ENCODE results near the gene NR2F1-AS1.
"Not testable (repeated sequence)": the region's sequence is repeated elsewhere in the genome, so short reads cannot be mapped to it uniquely, and the experiment has no call there.

The NR2F1-AS1 gene

DNA sequence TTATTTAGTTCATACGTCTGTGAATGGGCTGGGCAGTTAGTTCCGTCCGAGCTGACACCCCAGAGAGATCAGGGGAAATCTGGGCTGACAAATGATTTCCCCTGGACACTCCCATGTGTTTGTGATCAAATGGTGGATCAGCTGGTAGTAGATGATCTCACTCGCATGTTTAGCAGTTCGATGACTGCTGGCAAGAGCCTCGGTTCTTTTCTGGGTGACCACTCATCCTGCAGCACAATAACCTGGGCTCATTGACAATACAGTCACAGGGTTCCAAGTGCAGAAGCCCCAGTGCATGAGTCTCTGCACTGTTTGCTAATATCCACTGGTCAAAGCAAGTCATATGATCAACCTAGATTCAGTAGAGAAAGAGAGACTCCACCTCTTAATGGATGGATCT lies 155.9 kb downstream of the NR2F1-AS1 start:
- ATAC-seq: no peak

DNA sequence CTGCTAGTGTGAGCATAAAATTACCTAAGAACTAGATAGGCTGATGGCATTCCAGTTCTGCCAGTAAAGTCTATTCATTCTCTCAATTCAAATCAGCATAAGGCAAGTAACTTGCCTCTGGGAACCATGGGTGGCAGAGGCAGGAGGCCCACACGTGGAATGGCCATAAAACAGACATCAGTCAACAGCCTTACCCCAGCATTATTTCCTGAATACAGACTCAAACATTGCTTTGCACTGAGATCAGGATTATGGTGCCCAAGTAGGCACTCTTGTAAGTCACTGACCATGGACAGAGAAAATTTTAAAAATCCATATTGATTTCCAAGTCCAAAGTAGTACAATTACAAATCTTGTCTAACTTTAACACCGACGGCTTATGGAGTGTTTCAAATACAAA lies 157.7 kb downstream of the NR2F1-AS1 start:
- no peak for ATAC-seq

DNA sequence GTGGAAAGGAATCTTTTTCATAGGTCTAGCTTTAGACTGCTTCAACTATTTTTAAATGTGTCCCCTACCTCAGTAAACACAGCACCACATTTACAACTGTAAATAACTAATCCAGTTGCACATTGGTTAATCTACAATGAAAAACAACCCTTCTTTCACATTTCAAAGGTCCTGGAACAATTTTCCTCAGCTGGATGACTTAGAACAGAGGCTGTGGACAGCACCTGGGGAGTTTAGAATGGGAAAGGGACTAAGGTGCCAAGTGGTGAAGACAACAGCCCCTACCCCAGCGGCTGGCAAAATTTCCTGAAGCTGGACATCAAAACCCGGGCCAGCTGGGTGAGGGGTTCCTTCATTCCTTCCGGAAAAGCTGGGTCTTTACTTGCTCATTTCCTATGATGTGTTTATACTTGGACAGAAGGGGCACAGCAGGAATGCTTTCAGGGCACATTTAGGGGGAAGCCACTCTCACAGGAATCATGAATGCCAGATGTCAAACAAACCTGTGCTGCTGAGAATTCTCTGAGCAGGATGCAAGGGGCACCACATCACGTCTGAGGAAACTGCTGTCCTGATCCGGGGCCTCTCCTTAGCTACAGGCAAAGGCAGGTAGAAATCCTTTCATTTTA lies 158.3 kb downstream of the NR2F1-AS1 start:
- no peak for ATAC-seq

DNA sequence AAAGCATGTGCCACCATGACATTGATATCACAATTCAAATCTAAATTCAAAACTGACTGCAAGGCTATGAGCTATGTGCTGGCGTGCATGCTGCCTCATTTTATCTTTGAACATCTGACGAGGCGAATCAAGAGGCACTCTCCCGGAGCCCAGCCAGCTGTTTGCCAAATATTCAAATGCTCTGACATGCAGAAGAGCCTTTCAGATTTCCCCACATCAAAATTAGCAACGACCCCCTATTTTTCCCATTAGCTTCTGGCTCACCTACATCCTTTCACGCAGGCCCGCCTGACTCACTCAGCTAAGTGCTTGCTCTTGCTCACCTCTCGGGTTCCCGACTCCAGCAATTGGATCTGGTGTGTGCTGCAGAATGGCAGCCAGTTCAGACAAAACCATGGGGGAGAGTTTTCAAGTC lies 159.0 kb downstream of the NR2F1-AS1 start:
- no peak for ATAC-seq

DNA sequence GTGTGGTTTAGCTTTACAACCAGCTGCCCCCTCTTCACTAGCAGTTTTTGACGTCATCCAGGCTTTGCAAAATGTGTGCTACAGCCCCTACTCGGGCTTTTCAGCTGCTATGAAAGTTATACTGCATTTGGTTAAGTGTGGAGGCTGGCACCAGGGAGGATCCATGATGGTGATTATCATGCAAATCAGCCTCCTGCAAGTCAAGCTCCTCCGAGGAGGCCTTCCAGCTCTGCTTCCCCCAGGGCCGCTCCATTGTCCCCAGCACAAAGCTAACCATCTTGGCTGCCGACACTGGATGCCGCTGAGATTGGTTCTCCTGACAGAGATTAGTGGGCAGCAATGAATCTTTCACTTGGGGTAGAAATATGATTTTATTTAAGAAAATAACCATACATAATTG lies 159.6 kb downstream of the NR2F1-AS1 start:
- ATAC-seq: no peak

DNA sequence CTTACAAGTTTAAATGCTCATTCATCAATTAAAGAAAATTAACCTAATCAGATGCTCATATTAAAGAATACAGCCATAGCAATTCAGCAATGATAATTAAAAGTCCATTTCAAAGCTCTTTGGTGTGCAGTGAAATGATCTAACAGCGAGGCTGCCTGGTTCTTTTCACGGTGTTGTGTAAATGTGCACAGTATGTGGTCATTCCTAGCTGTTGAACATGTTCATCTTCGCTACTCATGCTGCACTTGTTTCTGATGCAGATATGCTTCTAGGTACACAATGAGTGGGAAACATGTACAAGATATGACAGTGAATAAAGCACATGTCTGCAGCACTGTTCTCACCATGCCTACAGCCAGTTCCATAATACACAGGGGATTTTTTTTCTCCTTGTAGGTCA lies 163.5 kb downstream of the NR2F1-AS1 start:
- no peak for ATAC-seq

DNA sequence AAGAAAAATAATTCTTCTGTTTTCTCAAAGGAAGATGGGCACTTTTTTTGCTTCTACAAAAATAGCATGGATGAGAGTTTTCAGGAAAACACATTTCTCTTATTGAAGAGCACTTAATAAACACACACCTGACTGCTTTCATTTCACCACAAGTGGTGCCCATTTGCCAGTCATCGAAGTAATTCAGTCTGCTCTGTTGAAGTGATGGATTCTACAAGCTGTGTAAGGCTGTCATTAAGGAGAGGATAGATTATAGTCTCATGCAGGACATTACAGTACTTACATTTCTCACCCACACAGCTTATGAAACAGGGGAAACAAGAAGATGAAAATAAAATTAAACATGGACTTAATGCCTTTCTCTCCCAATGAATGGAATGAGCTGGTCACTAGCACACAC lies 165.2 kb downstream of the NR2F1-AS1 start:
- ATAC-seq: no peak

DNA sequence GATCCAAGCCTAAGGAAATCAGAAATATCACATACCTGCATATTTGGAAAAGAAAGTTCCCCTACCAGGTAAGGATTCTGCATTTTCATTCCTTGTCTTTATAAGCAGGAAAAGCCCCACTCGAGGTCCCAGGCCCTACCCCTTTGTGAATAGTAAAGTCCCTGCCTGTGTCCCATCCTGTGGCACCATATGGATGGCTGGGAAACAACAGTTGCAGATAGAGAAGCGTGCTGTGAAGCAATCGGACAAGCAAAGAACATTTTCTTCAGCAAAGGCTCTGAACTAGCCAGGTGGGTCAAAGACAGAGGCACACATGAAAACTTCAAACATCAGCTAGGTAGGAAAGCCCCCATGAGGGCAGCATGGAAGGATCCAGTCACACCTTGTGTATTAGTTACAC lies 169.3 kb downstream of the NR2F1-AS1 start:
- no peak for ATAC-seq

DNA sequence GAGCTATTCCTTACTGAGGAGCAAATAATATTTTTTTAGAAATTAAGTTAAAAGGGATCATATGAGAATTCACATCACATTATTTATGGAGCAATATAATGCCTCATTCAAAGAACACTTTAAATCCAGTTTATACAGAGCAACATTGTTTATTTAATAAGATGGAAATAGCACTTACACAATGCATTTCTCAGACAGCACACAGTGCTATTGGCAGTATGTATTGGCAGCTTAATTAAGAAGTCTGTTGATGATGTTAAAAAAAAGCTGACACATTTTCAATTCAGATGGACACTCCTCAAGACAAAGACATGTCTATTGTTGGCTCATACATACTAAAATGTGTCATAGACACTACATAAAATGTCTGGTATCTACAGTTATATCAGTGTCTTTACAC lies 171.3 kb downstream of the NR2F1-AS1 start:
- no peak for ATAC-seq

DNA sequence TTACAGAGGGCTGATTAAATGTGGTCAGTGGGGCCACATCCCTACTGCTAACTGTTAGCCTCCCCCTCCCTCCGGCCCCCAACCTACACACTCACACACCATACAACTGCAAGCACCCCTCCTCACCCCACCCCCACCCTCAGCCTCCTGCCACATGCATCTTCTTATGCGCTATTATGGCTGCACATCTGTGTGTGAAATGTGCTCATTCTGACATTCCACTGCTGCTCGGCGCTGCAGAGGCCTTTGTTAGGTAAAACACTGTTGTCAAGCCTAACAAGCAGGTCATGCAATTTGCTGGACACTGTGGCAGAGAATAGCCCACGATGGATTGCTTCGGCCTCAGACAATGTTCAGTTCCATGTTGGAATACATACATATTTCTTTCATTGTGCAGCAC lies 173.6 kb downstream of the NR2F1-AS1 start:
- no peak for ATAC-seq

DNA sequence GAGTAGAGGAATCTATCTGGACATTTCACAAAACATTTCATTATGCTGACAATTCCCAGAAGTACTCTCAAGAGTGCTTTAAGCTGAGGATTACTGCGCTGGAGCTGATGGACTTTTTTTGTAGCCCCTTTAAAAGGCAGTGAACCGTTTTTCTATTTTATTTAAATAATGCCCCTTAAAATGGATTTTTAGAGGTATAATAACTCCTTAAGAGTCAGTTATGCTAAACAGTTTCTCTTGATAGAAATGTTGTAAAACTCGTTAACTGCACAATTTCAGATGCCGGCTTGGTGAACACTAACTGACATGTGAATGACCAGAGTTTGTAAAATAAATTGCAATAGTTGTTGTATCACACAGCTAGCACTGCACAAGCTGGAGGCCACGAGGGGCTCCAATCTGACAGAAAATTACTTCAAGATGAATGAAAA lies 174.0 kb downstream of the NR2F1-AS1 start:
- no peak for ATAC-seq

DNA sequence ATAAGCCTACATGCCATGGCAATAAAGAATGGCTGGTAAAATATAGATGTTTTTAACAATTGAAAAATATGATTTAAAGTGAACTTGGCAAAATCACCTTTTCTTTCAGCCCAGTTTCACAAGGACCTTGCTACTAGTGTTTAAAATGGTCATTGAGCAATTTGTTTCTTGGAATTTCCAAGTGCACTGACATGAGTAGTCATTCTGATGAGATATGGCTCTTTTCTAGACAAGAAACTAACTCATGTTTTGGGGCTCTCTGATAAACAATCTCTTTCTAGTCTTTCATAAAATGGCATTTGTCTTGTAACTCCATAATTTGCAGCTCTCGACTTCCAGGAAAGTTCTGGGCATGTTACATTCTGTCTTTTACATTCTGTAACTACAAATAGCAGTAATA lies 176.8 kb downstream of the NR2F1-AS1 start:
- no peak for ATAC-seq

DNA sequence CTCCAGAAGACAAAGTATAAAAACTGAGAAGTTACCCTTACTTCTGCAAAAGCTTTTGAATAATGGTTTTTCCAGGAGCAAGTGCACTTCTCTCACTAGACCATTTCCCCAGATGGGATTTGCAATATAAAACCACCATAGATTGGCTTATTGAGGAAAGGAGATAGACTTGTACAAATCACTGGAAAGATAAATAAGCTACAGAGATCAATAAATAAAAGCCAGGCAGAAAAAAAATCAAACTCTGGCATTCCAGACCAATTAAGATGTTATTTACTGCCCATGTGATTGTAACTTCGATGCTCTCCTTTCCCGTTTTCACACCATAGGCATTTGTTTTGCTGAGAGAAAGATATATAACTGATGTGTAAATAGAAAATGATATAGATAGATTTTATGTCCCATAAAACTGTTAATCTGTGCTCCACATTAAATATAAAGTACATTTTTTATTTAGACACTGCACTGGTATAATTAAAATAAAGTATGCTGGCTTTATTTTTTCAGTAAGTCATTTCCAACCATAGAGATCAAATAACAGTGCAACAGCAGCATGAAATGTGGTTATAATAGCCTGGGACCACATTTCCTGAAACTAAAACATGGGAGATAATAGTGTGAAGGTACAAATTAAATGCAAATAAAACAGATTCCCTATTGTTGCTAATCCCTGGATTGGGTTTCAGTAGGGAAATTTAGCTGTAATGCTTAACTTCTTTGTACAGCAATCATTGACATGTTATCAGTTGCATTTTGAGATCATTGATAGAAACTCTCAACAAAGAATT lies 177.7 kb downstream of the NR2F1-AS1 start:
- no peak for ATAC-seq

DNA sequence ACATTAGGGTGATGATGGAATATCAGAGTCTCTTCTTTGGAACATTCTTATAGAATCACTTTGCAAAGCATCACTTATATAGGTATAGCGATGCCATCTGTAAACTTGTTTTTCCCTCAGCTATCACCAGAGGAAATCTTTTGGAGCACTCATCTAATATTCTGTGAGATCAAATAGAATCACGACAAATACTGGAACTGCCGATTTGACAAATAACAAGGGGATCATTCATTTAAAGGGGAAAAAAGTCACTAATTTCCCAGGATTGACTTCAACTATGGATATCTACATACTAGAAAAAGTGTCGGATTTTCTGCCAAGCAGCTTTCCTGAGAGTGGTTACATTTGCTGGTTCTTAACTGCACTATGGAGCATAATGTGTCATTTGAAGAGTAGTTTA lies 178.6 kb downstream of the NR2F1-AS1 start:
- ATAC-seq: no peak

DNA sequence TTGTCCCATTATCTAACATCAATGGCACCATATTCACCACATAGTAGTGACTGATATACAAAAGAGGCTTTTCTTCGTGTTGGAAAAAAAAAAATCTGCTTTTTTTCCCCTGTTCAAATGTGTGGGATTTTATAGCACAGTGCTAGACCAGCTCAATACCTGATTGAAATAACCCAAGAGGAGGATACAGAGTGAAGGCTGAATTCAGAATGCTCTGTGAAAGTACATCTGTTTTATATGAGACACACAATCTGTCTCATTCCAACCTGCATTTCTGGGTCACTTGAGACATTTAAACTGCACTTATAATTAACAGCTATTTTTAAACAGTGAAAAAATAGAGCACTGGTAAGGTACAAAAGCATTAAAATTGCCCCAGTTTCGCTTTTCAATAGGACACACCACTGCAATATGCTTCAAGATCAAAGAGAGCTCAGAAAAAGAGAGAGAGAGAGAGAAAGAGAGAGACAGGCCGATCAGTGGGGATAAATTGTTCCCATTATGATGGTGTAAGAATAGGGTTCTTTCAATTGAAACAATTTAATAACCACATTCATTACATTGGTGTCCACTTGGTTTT lies 179.3 kb downstream of the NR2F1-AS1 start:
- no peak for ATAC-seq

DNA sequence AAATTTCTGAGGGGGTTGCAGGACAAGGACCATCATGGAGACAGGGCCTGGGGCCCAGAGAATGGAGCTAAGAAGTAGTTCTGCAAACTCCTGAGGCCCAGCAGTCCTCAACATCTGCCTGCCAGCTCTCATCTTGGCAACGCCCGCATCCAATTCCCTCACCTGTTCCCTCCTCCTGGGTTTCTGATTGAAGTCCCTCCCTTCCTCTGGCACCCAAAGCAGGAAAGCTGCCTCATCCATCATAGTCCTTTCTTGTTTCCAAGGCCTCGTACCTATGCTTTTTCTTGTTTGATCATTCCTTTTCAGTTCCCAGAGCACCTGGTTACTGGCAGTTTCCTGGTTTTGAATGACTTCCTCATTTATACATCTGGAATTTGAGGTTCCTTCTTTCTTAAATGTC lies 181.3 kb downstream of the NR2F1-AS1 start:
- no peak for ATAC-seq

DNA sequence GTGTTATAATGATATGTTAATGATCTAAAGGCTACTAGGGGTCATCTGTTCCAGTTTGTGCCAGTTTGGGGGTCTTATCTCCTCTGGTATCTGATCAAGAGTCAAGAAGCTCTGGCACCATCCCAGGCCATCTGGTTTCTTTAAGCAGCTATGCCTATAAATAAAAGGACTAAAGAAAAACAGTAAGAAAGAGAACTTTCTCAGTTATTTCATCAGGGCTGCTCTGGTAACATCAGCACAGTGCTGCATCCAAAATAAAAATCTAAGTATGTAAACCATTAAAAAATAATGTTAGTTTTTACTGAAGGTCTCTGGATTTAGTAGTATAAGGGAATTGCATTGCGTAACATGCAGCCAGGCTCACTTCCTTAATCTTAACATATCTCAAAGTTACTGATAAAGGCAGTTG lies 185.0 kb downstream of the NR2F1-AS1 start:
- ATAC-seq: no peak

DNA sequence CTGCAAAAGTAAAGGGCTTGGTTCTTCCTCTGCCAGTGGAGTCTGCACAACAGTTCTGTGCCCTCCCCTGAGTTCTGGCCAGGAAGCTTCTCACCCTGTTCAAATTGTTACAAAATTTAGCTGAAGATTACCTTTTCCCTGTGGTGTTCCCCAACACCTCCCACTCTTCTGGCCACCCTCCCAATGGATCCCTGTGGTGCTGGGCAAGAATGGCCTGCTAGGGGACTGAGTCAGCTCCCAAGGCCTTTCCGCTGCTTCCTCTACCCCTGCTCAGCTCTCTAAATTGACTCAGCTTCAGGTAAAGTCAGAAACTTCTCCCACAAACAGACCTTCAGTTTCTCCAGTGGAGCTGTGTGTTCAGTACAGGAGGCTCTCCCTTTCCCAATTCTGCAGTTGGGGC lies 186.0 kb downstream of the NR2F1-AS1 start:
- no peak for ATAC-seq

DNA sequence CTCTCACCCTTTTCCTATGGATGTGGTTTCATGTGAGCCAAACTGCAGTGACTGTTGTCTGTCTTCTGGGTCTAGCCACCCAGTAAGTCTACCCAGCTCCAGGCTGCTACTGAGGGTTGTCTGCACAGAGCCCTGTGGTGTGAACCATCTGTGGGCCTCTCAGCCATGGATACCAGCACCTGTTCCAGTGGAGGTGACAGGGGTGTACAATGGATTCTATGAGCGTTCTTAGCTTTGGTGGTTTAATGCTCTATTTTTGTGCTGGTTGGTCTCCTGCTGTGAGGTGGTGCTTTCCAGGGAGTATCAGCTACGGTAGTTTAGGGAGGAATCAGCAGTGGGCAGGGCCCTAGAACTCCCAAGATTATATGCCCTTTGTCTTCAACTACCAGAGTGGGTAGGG lies 186.7 kb downstream of the NR2F1-AS1 start:
- ATAC-seq: no peak

DNA sequence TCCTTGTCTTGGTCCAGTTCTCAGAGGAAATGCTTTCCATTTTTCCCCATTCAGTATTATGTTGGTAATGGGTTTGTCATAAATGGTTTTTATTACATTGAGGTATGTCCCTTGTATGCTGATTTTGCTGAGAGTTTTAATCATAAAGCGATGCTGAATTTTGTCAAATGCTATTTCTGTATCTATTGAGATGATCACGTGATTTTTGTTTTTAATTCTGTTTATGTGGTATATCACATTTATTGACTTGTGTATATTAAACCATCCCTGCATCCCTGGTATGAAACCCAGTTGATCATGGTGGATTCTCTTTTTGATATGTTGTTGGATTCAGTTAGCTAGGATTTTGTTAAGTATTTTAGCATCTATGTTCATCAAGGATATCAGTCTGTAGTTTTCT lies 189.8 kb downstream of the NR2F1-AS1 start:
- not testable (repeated sequence) for ATAC-seq

DNA sequence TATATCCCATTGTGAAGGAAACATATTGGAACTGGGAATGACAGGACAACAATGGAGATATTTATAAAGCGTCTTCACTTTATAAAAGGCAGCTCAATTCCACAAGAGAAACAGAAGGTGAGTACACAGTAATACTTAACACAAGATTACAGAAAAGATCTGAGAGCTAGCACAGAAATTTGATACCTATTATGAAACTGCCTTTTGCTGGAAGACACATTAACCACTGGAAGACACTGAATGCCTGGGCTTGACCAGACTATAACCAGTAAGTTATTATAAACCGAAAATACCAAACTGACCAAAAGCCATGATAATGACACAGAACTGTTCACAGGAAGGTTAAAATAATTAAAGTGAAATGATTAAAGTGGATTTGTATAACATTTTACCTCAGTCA lies 195.4 kb downstream of the NR2F1-AS1 start:
- ATAC-seq: no peak

DNA sequence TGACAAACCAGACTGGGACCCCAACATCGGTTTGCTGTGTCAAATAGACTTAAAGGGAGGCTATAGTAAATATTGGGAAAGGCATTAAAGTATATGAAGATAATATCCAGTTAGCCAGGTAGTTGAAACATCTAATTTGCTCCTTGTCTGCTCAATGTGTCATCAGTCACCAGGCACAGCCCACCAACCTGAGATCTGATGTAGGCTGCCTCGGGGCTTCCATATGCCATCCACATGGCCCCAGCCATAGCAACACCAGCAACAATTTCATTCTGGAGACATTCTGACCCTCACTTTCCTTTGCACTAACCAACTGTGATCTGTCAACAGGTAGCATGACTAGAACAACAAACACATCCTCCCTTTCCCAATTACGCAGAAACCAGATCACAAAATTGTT lies 196.0 kb downstream of the NR2F1-AS1 start:
- ATAC-seq: no peak

DNA sequence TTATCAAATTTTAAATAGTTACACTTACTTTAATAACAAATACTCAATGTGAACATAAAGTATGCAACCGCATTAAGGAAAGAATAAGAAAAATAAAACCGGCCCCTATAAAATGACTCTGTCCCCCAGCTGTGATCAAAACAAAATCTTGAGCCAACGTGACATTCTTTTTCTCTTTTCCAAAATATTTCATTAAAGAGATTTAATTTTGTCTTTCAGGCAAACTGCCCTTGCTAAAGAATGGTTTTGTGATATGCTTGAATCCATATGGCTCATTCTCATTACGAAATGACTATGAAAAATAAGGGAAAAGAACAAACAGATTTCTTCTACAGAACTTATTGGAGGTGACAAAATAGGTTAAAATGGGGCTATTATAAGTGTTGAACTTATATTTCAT lies 197.0 kb downstream of the NR2F1-AS1 start:
- ATAC-seq: no peak

DNA sequence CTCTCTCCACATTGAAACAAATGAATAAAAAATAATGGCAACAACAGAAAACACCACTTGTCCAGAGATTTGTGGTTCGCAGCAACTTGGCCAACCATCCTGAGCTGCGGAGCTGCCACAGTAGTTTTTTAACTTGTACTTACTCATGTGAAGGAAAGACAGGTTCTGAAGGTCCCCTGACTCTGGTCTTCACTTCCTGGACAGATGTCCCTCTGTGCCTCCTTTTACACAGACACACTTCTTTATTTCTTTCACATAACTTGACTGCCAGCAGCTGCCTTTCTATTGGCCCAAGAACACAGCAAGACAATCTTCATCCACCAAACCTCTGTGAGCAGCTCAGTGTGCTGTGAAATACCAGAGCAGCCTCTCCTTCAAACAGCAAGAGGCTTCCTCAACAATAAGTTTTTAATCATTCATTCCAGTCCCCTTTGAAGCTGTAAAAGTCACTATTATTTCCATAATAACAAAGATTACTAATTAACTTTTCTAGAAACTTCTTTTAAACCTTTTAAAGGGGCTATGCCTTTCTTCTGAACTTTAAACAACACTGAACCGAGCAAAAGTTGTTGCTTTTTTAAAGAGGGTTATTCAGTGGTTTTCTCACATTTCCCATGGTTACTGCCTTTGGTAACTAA lies 198.7 kb downstream of the NR2F1-AS1 start:
- no peak for ATAC-seq

Measured in activated CD4-positive, CD25-positive, alpha-beta regulatory T cell treated with anti-CD3 and anti-CD28 coated beads, Interleukin-2, amount 50 U/mL, for 24 hours (primary cell).